HepG2 (cell line): Measurements from ENCODE around the gene ARID5B. TPM values are rescaled to one million over a fixed set of nuclear protein-coding genes. Genes with fewer than 3 reads are reported as not detected.

Source experiments
- ATAC-seq: fragments of 200-7000 bp; cut with Tn5 transposase; 3 replicates; pipeline ENCODE4 v1.9.1; 2020; ENCODE audit warnings: mild to moderate bottlenecking, moderate library complexity
- BruUV-seq: library from RNA; stranded (reverse); fragments of 400-500 nt; replicated peaks from 2 replicates; lab custom pipeline; 2021; lab: Mats Ljungman, UMichigan
- CTCF ChIA-PET: fragments of 300-600 bp; formaldehyde crosslinking; extraction: SDS; loops from one replicate; lab custom pipeline; 2021; ENCODE audit warnings: low total read pairs, inconsistent platforms, low intra/inter-chr PET ratio; lab: Yijun Ruan, JAX
- POLR2A ChIA-PET: fragments of 350-600 bp; sonication (Branson Sonifier 250); formaldehyde crosslinking; loops from one replicate; lab custom pipeline; 2020; ENCODE audit warnings: antibody characterized with exemption, inconsistent platforms; lab: Yijun Ruan, JAX
- DNase-seq: peaks from one replicate; pipeline ENCODE4 v3.0.0-alpha.2; 2015; ENCODE audit warnings: low spot score
- FAIRE-seq: peaks from 3 replicates; lab custom pipeline; 2011; peaks lifted over from hg19 to GRCh38; lab: Jason Lieb, UNC
- H2AFZ ChIP-seq: one replicate; pipeline ENCODE4 v1.6.1; 2011; ENCODE audit warnings: low read length, inconsistent platforms
- H3K27ac ChIP-seq: fragments of 300-600 bp; 3 replicates; pipeline ENCODE4 v1.8.0; 2011; ENCODE audit warnings: mixed run types, mild to moderate bottlenecking, mixed read lengths, low read length, inconsistent platforms; ENCODE audit not compliant: insufficient read depth; ENCODE audit errors: extremely low read length
- H3K27me3 ChIP-seq, 2 experiments: fragments of 200-600 bp in 1 of 2; 2 replicates in 1 of 2; 3 replicates in 1 of 2; pipeline versions ENCODE4 v1.6.0 to v1.8.0; 2011; ENCODE audit warnings: low read length in 2 of 2, mild to moderate bottlenecking in 2 of 2, moderate library complexity in 2 of 2, inconsistent platforms in 1 of 2; ENCODE audit not compliant: insufficient read depth in 2 of 2, control insufficient read depth in 1 of 2
- H3K36me3 ChIP-seq, 2 experiments: fragments of 200-600 bp in 1 of 2; replicated peaks in 1 of 2; 2 replicates in 1 of 2; 3 replicates in 1 of 2; pipeline versions ENCODE4 v1.5.1 to v1.8.0; 2011; ENCODE audit warnings: low read length in 2 of 2, inconsistent platforms in 1 of 2; ENCODE audit not compliant: insufficient read depth in 2 of 2, control insufficient read depth in 1 of 2
- H3K4me1 ChIP-seq: 2 replicates; pipeline ENCODE4 v1.5.1; 2012; ENCODE audit warnings: low read length, inconsistent platforms; ENCODE audit not compliant: insufficient read depth
- H3K4me2 ChIP-seq: 2 replicates; pipeline ENCODE4 v1.6.0; 2011; ENCODE audit warnings: low read depth, low read length, inconsistent platforms
- H3K4me3 ChIP-seq, 3 experiments: fragments of 200-600 bp in 1 of 3; sonication (generic), shearing (Covaris generic) in 1 of 3; replicated peaks in 1 of 3; 2 replicates each; pipeline ENCODE4 v1.5.1; 2011 to 2016; ENCODE audit warnings: low read length in 3 of 3, inconsistent platforms in 2 of 3, low read depth in 2 of 3, mild to moderate bottlenecking in 2 of 3, control low read depth in 1 of 3, mixed read lengths in 1 of 3; ENCODE audit not compliant: insufficient read depth in 1 of 3
- H3K79me2 ChIP-seq: one replicate; pipeline ENCODE4 v1.6.1; 2011; ENCODE audit warnings: low read length, inconsistent platforms; ENCODE audit not compliant: insufficient read depth
- H3K9ac ChIP-seq: 2 replicates; pipeline ENCODE4 v1.6.0; 2011; ENCODE audit warnings: mild to moderate bottlenecking, low read depth, low read length, inconsistent platforms; ENCODE audit not compliant: insufficient read depth
- H3K9me3 ChIP-seq: 2 replicates; pipeline ENCODE4 v1.5.1; 2012; ENCODE audit warnings: mild to moderate bottlenecking, low read length
- H4K20me1 ChIP-seq: 2 replicates; pipeline ENCODE4 v1.6.0; 2011; ENCODE audit warnings: inconsistent platforms, mild to moderate bottlenecking, low read length, moderate library complexity; ENCODE audit not compliant: insufficient read depth
- MTA3 ChIP-seq: sonication (generic); formaldehyde crosslinking; IDR thresholded peaks from 2 replicates; pipeline ENCODE4 v1.4.0; 2020; ENCODE audit warnings: missing genetic modification reagents
- PCBP1 ChIP-seq: fragments of 200-400 bp; formaldehyde crosslinking; IDR thresholded peaks from 2 replicates; pipeline ENCODE4 v1.6.1; 2017; ENCODE audit warnings: mild to moderate bottlenecking, low read depth, low read length, borderline replicate concordance
- PITX1 ChIP-seq: sonication (generic); formaldehyde crosslinking; IDR thresholded peaks from 2 replicates; pipeline ENCODE4 v1.5.1; 2020; ENCODE audit warnings: mild to moderate bottlenecking, missing genetic modification reagents
- ZFP62 ChIP-seq: sonication (generic); formaldehyde crosslinking; IDR thresholded peaks from 2 replicates; pipeline ENCODE4 v1.4.0; 2020; ENCODE audit warnings: missing genetic modification reagents
- ZNF383 ChIP-seq: sonication (generic); formaldehyde crosslinking; IDR thresholded peaks from 2 replicates; pipeline ENCODE4 v1.4.0; 2020; ENCODE audit warnings: missing genetic modification reagents, mild to moderate bottlenecking, borderline replicate concordance
- ZNF879 ChIP-seq: sonication (generic); formaldehyde crosslinking; IDR thresholded peaks from 2 replicates; pipeline ENCODE4 v1.8.1; 2023; ENCODE audit warnings: missing genetic modification reagents
- ZSCAN31 ChIP-seq: sonication (generic); formaldehyde crosslinking; IDR thresholded peaks from 2 replicates; pipeline ENCODE4 v1.5.0; 2020; ENCODE audit warnings: low read depth, mild to moderate bottlenecking, missing genetic modification reagents
- WGBS: methylation state at CpG from one replicate; pipeline ENCODE4 v1.1.6; 2017; ENCODE audit warnings: low lambda C conversion rate; 5-methylcytosine and 5-hydroxymethylcytosine counted together
- in situ Hi-C: cut with HindIII; loops from 2 replicates; pipeline ENCODE4 v1.10.0; 2017; ENCODE audit warnings: low pct_unique_long_range_greater_than_20kb; ENCODE audit not compliant: extremely low pct_ligation_motif_present
- intact Hi-C: fragments of 100-400 bp; cut with micrococcal nuclease; formaldehyde crosslinking; loops from one replicate; pipeline ENCODE4 v1.10.0; 2022; ENCODE audit not compliant: unreplicated experiment
- polyA plus RNA-seq, 8 experiments: library from polyadenylated mRNA; depleted of rRNA in 3 of 8; stranded (reverse) in 7 of 8; unstranded in 1 of 8; fragments of >200 nt; fragmentation: Illumina TruSeq in 4 of 8; extraction: Trizol in 4 of 8; gene quantifications; 2 replicates each; pipeline versions ENCODE4 v1.2.1 to v1.2.3, GENCODE V29; 2011 to 2016; ENCODE audit warnings: low read depth in 4 of 8, missing spikeins in 1 of 8, mixed read lengths in 1 of 8; ENCODE audit not compliant: insufficient read depth in 1 of 8
- total RNA-seq, 5 experiments: library from RNA; depleted of rRNA; stranded (reverse); fragments of >200 nt; fragmentation: Illumina TruSeq; extraction: Trizol; gene quantifications; 2 replicates each; pipeline ENCODE4 v1.2.3, GENCODE V29; 2016; ENCODE audit warnings: low read depth in 1 of 5
- TF ChIP-seq, protein P1 (sequence below): sonication (generic); formaldehyde crosslinking; IDR thresholded peaks from 2 replicates; pipeline ENCODE4 v1.4.0; 2020; ENCODE audit warnings: missing genetic modification reagents
- TF ChIP-seq, protein P2 (sequence below): sonication (generic); formaldehyde crosslinking; IDR thresholded peaks from 2 replicates; pipeline ENCODE4 v1.5.1; 2020; ENCODE audit warnings: missing genetic modification reagents, mild to moderate bottlenecking, borderline replicate concordance

ARID5B gene
- total and polyA plus RNA-seq, 2 of the 13 experiments (the other 11 are each of a cell fraction or from before 2014, with no cell fraction given): 6.2 to 21.1 TPM

DNA sequence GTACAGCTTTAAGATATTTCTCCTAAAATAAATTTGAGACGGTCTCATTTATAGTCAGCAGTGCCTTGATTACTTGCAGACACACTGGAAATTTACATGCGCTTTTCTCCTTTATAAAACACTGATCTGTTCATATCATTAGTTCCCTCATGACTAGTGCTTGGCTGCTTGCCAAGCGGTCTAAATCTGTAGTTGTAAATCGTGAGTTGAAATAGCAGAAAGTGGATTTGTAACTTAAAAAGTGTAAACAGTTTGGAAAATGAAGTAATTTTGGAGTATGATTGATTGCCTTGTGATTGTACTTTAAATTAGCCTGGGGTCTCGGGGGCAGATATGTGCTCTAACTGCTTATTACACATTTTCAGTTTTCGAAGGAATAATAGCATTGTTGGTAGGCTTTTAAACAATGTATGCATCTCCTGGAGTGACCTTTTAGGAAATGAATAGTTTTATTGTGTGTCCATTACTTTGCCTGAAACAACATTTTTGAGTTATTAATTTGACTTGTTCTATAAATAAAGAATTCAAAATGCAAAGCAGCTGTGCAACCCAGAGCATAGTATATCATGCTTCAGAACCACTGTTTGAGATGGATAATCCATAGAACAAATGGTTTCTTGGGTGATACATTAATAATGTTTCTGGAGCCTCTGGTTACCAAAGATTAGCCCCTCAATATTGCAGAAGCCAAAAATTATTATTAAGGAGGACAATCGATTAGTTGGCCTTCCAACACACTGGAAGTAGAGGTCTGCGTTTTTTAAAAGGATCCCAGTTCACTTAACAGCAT lies 73.3 kb downstream of the ARID5B start:
- Histone ChIP-seq H3K4me1 (peaks cover 29% of the 10 kb centered on the region), H3K36me3 (peaks cover 0 to 4% of the 10 kb centered on the region in 2 experiments; a peak in 2 of 5 replicates), H3K79me2 (peaks cover 8% of the 10 kb centered on the region), H3K9me3 (no peaks in the 10 kb centered on the region), H4K20me1 (no peaks in the 10 kb centered on the region), H3K27me3 (no peaks in the 10 kb centered on the region), H3K9ac (no peak overlapping the region), H3K27ac (no peak overlapping the region), H3K4me3 (no peak overlapping the region), H3K4me2 (no peak overlapping the region), H2AFZ (no peak overlapping the region)
- FAIRE-seq (no peak), ATAC-seq (no peak), DNase-seq (no peak)
- TF ChIP-seq ZSCAN31 (CRISPR knock-in tag) (no peak), PCBP1 (no peak), PITX1 (CRISPR knock-in tag) (no peak), ZFP62 (CRISPR knock-in tag) (no peak), ZNF879 (CRISPR knock-in tag) (no peak), ZNF383 (CRISPR knock-in tag) (no peak), MTA3 (no peak)
- TF ChIP-seq, protein P1, sequence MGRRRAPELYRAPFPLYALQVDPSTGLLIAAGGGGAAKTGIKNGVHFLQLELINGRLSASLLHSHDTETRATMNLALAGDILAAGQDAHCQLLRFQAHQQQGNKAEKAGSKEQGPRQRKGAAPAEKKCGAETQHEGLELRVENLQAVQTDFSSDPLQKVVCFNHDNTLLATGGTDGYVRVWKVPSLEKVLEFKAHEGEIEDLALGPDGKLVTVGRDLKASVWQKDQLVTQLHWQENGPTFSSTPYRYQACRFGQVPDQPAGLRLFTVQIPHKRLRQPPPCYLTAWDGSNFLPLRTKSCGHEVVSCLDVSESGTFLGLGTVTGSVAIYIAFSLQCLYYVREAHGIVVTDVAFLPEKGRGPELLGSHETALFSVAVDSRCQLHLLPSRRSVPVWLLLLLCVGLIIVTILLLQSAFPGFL (CRISPR knock-in tag): no peak
- TF ChIP-seq, protein P2, sequence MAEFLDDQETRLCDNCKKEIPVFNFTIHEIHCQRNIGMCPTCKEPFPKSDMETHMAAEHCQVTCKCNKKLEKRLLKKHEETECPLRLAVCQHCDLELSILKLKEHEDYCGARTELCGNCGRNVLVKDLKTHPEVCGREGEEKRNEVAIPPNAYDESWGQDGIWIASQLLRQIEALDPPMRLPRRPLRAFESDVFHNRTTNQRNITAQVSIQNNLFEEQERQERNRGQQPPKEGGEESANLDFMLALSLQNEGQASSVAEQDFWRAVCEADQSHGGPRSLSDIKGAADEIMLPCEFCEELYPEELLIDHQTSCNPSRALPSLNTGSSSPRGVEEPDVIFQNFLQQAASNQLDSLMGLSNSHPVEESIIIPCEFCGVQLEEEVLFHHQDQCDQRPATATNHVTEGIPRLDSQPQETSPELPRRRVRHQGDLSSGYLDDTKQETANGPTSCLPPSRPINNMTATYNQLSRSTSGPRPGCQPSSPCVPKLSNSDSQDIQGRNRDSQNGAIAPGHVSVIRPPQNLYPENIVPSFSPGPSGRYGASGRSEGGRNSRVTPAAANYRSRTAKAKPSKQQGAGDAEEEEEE (CRISPR knock-in tag): no peak
- intact Hi-C loops: no loop called here
- ChIA-PET CTCF (no interaction called here), POLR2A (no interaction called here)
- in situ Hi-C loops: no loop called here
- BruUV-seq: no TSS peak
- 94% methylated on average over 8 of the region's 8 CpGs for WGBS
